ENCODE data around the gene RASGRF2. TPM values are rescaled to one million over a fixed set of nuclear protein-coding genes. Genes with fewer than 3 reads are reported as not detected.

The RASGRF2 gene
- total and polyA plus RNA-seq, 2 of the 13 experiments (the other 11 are each of a cell fraction or from before 2014, with no cell fraction given), result 23.6 to 29.0 TPM

- TF ChIP-seq ZNF382 (CRISPR knock-in tag; IDR thresholded peaks at IDR 0.05; ENCODE audit: borderline replicate concordance) (no peak), PHF8 (CRISPR knock-in tag; IDR thresholded peaks at IDR 0.05) (peak; percentile 28; the same call in 1 of the 2 replicates), DMTF1 (CRISPR knock-in tag; IDR thresholded peaks at IDR 0.05) (no peak), HNRNPK (IDR thresholded peaks at IDR 0.05; ENCODE audit: low read depth, low read length, poor library complexity, severe bottlenecking) (no peak), SNAPC2 (CRISPR knock-in tag; IDR thresholded peaks at IDR 0.05) (no peak), FOXO4 (CRISPR knock-in tag; conservative IDR thresholded peaks at IDR 0.05) (0 out of 2 replicates have a peak, but pooled peaks have one; percentile 12), NFKBIZ (CRISPR knock-in tag; IDR thresholded peaks at IDR 0.05) (no peak), MED8 (CRISPR knock-in tag; IDR thresholded peaks at IDR 0.05; ENCODE audit: insufficient replicate concordance) (no peak), ETV6 (CRISPR knock-in tag; conservative IDR thresholded peaks at IDR 0.05) (no peak), ZNF451 (CRISPR knock-in tag; IDR thresholded peaks at IDR 0.05) (no peak), TEAD2 (CRISPR knock-in tag; IDR thresholded peaks at IDR 0.05) (no peak), YEATS4 (CRISPR knock-in tag; IDR thresholded peaks at IDR 0.05; ENCODE audit: borderline replicate concordance) (peak; percentile 42; the same call in 1 of the 2 replicates), HNF4A (CRISPR knock-in tag; IDR thresholded peaks at IDR 0.05) (no peak), ZNF782 (CRISPR knock-in tag; IDR thresholded peaks at IDR 0.05; ENCODE audit: borderline replicate concordance) (no peak), ZNF607 (CRISPR knock-in tag; IDR thresholded peaks at IDR 0.05; ENCODE audit: borderline replicate concordance) (no peak), ETV5 (CRISPR knock-in tag; IDR thresholded peaks at IDR 0.05; ENCODE audit: borderline replicate concordance) (no peak), ZNF747 (CRISPR knock-in tag; IDR thresholded peaks at IDR 0.05; ENCODE audit: borderline replicate concordance) (no peak), ZNF496 (CRISPR knock-in tag; IDR thresholded peaks at IDR 0.05; ENCODE audit: insufficient replicate concordance) (no peak)
- TF ChIP-seq, protein P1, sequence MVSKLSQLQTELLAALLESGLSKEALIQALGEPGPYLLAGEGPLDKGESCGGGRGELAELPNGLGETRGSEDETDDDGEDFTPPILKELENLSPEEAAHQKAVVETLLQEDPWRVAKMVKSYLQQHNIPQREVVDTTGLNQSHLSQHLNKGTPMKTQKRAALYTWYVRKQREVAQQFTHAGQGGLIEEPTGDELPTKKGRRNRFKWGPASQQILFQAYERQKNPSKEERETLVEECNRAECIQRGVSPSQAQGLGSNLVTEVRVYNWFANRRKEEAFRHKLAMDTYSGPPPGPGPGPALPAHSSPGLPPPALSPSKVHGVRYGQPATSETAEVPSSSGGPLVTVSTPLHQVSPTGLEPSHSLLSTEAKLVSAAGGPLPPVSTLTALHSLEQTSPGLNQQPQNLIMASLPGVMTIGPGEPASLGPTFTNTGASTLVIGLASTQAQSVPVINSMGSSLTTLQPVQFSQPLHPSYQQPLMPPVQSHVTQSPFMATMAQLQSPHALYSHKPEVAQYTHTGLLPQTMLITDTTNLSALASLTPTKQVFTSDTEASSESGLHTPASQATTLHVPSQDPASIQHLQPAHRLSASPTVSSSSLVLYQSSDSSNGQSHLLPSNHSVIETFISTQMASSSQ (IDR thresholded peaks at IDR 0.05; ENCODE audit: low read depth), result no peak
- TF ChIP-seq, protein P1 (CRISPR knock-in tag; IDR thresholded peaks at IDR 0.05; ENCODE audit: borderline replicate concordance), result no peak
- TF ChIP-seq, protein P2, sequence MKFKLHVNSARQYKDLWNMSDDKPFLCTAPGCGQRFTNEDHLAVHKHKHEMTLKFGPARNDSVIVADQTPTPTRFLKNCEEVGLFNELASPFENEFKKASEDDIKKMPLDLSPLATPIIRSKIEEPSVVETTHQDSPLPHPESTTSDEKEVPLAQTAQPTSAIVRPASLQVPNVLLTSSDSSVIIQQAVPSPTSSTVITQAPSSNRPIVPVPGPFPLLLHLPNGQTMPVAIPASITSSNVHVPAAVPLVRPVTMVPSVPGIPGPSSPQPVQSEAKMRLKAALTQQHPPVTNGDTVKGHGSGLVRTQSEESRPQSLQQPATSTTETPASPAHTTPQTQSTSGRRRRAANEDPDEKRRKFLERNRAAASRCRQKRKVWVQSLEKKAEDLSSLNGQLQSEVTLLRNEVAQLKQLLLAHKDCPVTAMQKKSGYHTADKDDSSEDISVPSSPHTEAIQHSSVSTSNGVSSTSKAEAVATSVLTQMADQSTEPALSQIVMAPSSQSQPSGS (CRISPR knock-in tag; IDR thresholded peaks at IDR 0.05), result no peak
Measured at GRCh38 chr5:81233080-81233634, 273.0 kb downstream of the RASGRF2 start, which contains the start of gene CKMT2 (continued).

All from HepG2 (cell line).